Stomach (tissue), 9 donors: ENCODE results near the gene C5orf24. TPM values are rescaled to one million over a fixed set of nuclear protein-coding genes. Genes with fewer than 3 reads are reported as not detected.
A peak's percentile ranks its signal among the peaks of the same experiment; 100 is the strongest.
"Not testable (repeated sequence)": the region's sequence is repeated elsewhere in the genome, so short reads cannot be mapped to it uniquely, and the experiment has no call there.

ENCODE experiments used
- DNase-seq, 2 donors: peaks; one replicate each; pipeline versions ENCODE4 v3.0.0 to v3.0.0-alpha.2; 2013 to 2019
- H3K27ac ChIP-seq, 5 donors: fragments of 200-600 bp in 4 of 5; sonication (generic) in 4 of 5; one replicate each; pipeline ENCODE4 v1.5.1; 2013 to 2019; ENCODE audit warnings: mild to moderate bottlenecking in 1 of 5, moderate library complexity in 1 of 5
- H3K27me3 ChIP-seq, 3 donors: fragments of 200-600 bp; sonication (generic); one replicate each; pipeline ENCODE4 v1.5.1; 2017 to 2019; ENCODE audit warnings: mixed run types in 1 of 3
- H3K36me3 ChIP-seq, 4 donors: fragments of 200-600 bp; sonication (generic); 1 replicate in 3 of 4; 2 replicates in 1 of 4; pipeline ENCODE4 v1.5.1; 2016 to 2019
- H3K4me1 ChIP-seq, 4 donors: fragments of 200-600 bp; sonication (generic); one replicate each; pipeline ENCODE4 v1.5.1; 2016 to 2019
- H3K4me3 ChIP-seq, 4 donors: fragments of 200-600 bp; sonication (generic) in 3 of 4; one replicate each; pipeline ENCODE4 v1.5.1; 2016 to 2019; ENCODE audit warnings: mild to moderate bottlenecking in 1 of 4
- H3K9me3 ChIP-seq, 4 donors: fragments of 200-600 bp; sonication (generic); one replicate each; pipeline ENCODE4 v1.5.1; 2016 to 2019
- CTCF ChIP-seq, 7 experiments: fragments of 450-650 bp in 4 of 7; fragments of 200-600 bp in 3 of 7; sonication (generic) in 3 of 7; IDR thresholded peaks; one replicate each; pipeline ENCODE4 v1.5.1; 2016 to 2019; ENCODE audit warnings: antibody characterized with exemption in 7 of 7, control low read depth in 2 of 7, mild to moderate bottlenecking in 1 of 7
- EP300 ChIP-seq: sonication (generic); formaldehyde crosslinking; IDR thresholded peaks from one replicate; pipeline ENCODE4 v1.6.1; 2017; ENCODE audit warnings: antibody characterized with exemption
- POLR2A ChIP-seq, 4 donors: fragments of 450-650 bp; IDR thresholded peaks; one replicate each; pipeline ENCODE4 v1.6.1; 2016; ENCODE audit warnings: antibody characterized with exemption in 4 of 4, control low read depth in 2 of 4, mild to moderate bottlenecking in 1 of 4, moderate library complexity in 1 of 4
- POLR2AphosphoS5 ChIP-seq, 3 donors: sonication (generic); formaldehyde crosslinking; IDR thresholded peaks; one replicate each; pipeline ENCODE4 v1.6.1; 2016; ENCODE audit warnings: antibody characterized with exemption in 3 of 3
- WGBS, 5 donors: extraction: QIAGEN DNeasy Blood & Tissue Kit in 3 of 5; methylation state at CpG; one replicate each; pipeline versions ENCODE4 v1.1.5 to v1.1.7; 2013 to 2018; 5-methylcytosine and 5-hydroxymethylcytosine counted together
- intact Hi-C: fragments of 100-400 bp; cut with DNase I; formaldehyde crosslinking; loops from one replicate; pipeline ENCODE4 v1.15.1; 2023; ENCODE audit warnings: low total_unique reads
- polyA plus RNA-seq, 3 donors: library from polyadenylated mRNA; stranded (reverse); fragments of 200-250 nt; gene quantifications; one replicate each; pipeline ENCODE4 v1.2.3, GENCODE V29; 2013
- total RNA-seq, 5 donors: library from RNA; depleted of rRNA; stranded (reverse); fragments of >200 nt; gene quantifications; one replicate each; pipeline versions ENCODE4 v1.1.0 to v1.2.3, GENCODE V29; 2014 to 2016
- donor health status: healthy with polysubstance abuse.
- donor health status: Bipolar disorder and iron deficiency.
- donor health status: healthy.

The C5orf24 gene
- total and polyA plus RNA-seq, 8 donors = 16.0 to 54.9 (median 31.3) TPM

GRCh38 chr5:134878403-134878802 lies 32.6 kb downstream of the C5orf24 start:
- Histone ChIP-seq H3K4me3 (no peak overlapping the region), H3K4me1 (peaks cover 28 to 54% (median 45%) of the 10 kb centered on the region in 4 donors), H3K36me3 (peaks cover 0 to 3% (median 0%) of the 10 kb centered on the region in 4 donors), H3K27me3 (no peaks in the 10 kb centered on the region), H3K9me3 (no peaks in the 10 kb centered on the region), H3K27ac (no peak overlapping the region)
- intact Hi-C loops = no loop called here
- TF ChIP-seq POLR2AphosphoS5 (IDR thresholded peaks at IDR 0.05) (no peak), EP300 (no peak), POLR2A (IDR thresholded peaks at IDR 0.05) (no peak), CTCF (IDR thresholded peaks at IDR 0.05) (no peak)
- peak in 1 of 2 donors; percentile 50 for DNase-seq
- 84 to 93% (median 89%) methylated on average over 3 of the region's 3 CpGs for WGBS, 5 donors

- TF ChIP-seq POLR2A (IDR thresholded peaks at IDR 0.05) = no peak
- TF ChIP-seq CTCF (IDR thresholded peaks at IDR 0.05) = no peak
- TF ChIP-seq POLR2AphosphoS5 (IDR thresholded peaks at IDR 0.05) = no peak
- no peak for TF ChIP-seq EP300
- no peak for DNase-seq
- intact Hi-C loops = no loop called here
- H3K27ac ChIP-seq = no peak overlapping the region
- peaks cover 23 to 47% (median 39%) of the 10 kb centered on the region in 4 donors for H3K4me1 ChIP-seq
- no peak overlapping the region for H3K4me3 ChIP-seq
- H3K27me3 ChIP-seq = no peaks in the 10 kb centered on the region
- WGBS, 5 donors = 27 to 57% (median 31%) methylated on average over 3 of the region's 3 CpGs
- no peaks in the 10 kb centered on the region for H3K9me3 ChIP-seq
- peaks cover 0 to 3% (median 0%) of the 10 kb centered on the region in 4 donors for H3K36me3 ChIP-seq
Observed at GRCh38 chr5:134879456-134879855, 33.7 kb downstream of the C5orf24 start.

GRCh38 chr5:134880937-134881336 lies 35.2 kb downstream of the C5orf24 start:
- 73 to 98% (median 88%) methylated on average over 1 to 2 of the region's 3 CpGs for WGBS, 5 donors
- H3K4me3 ChIP-seq, intact Hi-C loops, H3K27ac ChIP-seq, H3K9me3 ChIP-seq, H3K36me3 ChIP-seq, H3K27me3 ChIP-seq, DNase-seq: not testable (repeated sequence)
- peaks cover 14 to 44% (median 27%) of the 10 kb centered on the region in 4 donors for H3K4me1 ChIP-seq

GRCh38 chr5:134881711-134882110 lies 35.9 kb downstream of the C5orf24 start:
- H3K4me3 ChIP-seq, intact Hi-C loops, DNase-seq, H3K36me3 ChIP-seq, H3K9me3 ChIP-seq, H3K27me3 ChIP-seq, H3K27ac ChIP-seq: not testable (repeated sequence)
- WGBS, 5 donors = 83 to 97% (median 94%) methylated on average over 3 to 28 of the region's 30 CpGs; no CpG with 5 or more reads in 1 of the 5 donors
- peaks cover 10 to 44% (median 24%) of the 10 kb centered on the region in 4 donors for H3K4me1 ChIP-seq

- H3K27ac ChIP-seq = no peak overlapping the region
- WGBS, 5 donors = 86 to 91% (median 88%) methylated on average over 13 to 14 of the region's 14 CpGs
Observed at GRCh38 chr5:134887593-134888159, 41.9 kb downstream of the C5orf24 start.

More at GRCh38 chr5:134887593-134888159, 41.9 kb downstream of the C5orf24 start:
- DNase-seq = no peak
- H3K9me3 ChIP-seq = no peaks in the 10 kb centered on the region
- intact Hi-C loops = no loop called here
- H3K4me1 ChIP-seq = peaks cover 0 to 15% (median 2%) of the 10 kb centered on the region in 4 donors
- H3K27me3 ChIP-seq = no peaks in the 10 kb centered on the region
- H3K4me3 ChIP-seq = no peak overlapping the region
- TF ChIP-seq CTCF (IDR thresholded peaks at IDR 0.05) (no peak), POLR2AphosphoS5 (IDR thresholded peaks at IDR 0.05) (no peak), EP300 (no peak), POLR2A (IDR thresholded peaks at IDR 0.05) (no peak)
- peaks cover 4 to 46% (median 45%) of the 10 kb centered on the region in 4 donors for H3K36me3 ChIP-seq
